Fibroblast of the aortic adventitia (primary cell): ENCODE measurements around the gene KCNA3. TPM values are rescaled to one million over a fixed set of nuclear protein-coding genes. Genes with fewer than 3 reads are reported as not detected.

Source experiments
- DNase-seq: peaks from one replicate; pipeline ENCODE4 v3.0.0-alpha.2; 2010; ENCODE audit warnings: low read depth
- H3K4me3 ChIP-seq: 2 replicates; pipeline ENCODE4 v1.5.1; 2011; ENCODE audit warnings: low read depth, mild to moderate bottlenecking, control low read depth, low read length, moderate library complexity
- total RNA-seq: library from RNA; depleted of rRNA; stranded (reverse); fragments of >200 nt; gene quantifications from 2 replicates; pipeline ENCODE4 v1.2.3, GENCODE V29; 2012; ENCODE audit warnings: low replicate concordance
- TF ChIP-seq, protein P1 (sequence below): IDR thresholded peaks from 2 replicates; pipeline ENCODE4 v1.5.1; 2011; ENCODE audit warnings: mild to moderate bottlenecking, low read length, control low read depth, inconsistent platforms; ENCODE audit not compliant: insufficient read depth

The KCNA3 gene
- total RNA-seq, 1 donor = under 0.01 TPM

DNA sequence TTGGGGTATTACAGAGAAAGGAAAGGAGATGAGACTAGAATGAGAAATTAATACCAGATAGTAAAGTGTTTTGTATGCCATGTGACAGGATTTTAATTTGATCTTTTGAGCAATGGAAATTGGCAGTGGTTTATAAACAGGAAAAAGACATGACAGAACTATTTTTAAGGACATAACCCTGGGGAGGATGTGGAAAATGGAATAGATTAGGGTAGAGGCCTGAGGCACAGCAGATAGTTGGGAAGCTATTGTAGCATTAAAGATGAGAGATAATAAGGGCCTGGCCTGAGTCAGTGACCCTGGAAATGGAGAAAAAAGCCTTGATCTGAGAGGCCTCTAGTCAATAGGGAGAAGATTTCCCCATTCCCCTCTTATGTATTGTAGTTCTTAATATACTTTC is 22.1 kb upstream of the KCNA3 start:
- TF ChIP-seq, protein P1, sequence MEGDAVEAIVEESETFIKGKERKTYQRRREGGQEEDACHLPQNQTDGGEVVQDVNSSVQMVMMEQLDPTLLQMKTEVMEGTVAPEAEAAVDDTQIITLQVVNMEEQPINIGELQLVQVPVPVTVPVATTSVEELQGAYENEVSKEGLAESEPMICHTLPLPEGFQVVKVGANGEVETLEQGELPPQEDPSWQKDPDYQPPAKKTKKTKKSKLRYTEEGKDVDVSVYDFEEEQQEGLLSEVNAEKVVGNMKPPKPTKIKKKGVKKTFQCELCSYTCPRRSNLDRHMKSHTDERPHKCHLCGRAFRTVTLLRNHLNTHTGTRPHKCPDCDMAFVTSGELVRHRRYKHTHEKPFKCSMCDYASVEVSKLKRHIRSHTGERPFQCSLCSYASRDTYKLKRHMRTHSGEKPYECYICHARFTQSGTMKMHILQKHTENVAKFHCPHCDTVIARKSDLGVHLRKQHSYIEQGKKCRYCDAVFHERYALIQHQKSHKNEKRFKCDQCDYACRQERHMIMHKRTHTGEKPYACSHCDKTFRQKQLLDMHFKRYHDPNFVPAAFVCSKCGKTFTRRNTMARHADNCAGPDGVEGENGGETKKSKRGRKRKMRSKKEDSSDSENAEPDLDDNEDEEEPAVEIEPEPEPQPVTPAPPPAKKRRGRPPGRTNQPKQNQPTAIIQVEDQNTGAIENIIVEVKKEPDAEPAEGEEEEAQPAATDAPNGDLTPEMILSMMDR = no peak
- no peak for DNase-seq
- H3K4me3 ChIP-seq = no peak overlapping the region

DNA sequence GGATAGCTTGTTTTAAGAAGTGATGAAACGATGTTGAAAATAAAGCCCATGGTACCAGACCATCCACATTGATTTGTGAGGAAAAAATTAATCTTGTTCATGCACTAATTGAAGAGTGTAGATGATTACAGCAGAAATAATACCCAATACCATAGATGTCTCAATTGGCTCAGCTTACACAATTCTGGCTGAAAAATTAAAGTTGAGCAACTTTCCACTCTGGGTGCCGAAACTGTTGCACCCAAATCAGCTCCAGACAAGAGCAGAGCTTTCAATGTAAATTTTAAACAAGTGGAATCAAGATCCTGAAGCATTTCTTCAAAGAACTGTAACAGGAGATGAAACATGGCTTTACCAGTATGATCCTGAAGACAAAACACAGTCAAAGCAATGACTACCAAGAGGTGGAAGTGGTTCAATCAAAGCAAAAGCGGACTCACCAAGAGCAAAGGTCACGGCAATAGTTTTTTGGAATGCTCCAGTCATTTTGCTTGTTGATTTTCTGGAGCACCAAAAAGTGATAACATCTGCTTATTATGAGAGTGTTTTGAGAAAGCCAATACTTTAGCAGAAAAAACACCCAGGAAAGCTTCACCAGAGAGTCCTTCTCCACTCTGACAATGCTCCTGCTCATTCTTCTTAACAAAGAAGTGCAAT is 16.1 kb upstream of the KCNA3 start:
- no peak for DNase-seq
- TF ChIP-seq, protein P1 = no peak

DNA sequence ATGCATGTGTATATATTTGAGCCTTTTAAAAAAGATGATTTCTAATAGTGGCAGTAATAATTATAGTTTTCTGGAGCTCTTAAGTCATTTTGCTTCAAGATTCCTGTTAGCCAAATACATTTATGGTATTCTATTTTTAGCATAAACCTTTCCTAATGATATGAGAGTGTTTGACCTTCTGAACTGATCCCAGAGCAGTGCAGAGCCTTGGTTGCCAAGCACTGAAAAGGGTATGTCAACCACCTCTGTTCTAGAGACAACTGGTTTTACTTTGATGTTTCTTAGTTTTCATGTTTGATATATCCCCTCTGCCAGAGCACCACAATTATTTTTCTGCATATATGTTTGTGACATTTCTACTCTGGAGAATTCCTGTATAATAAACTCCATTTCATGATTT is 15.1 kb upstream of the KCNA3 start:
- H3K4me3 ChIP-seq = no peak overlapping the region
- TF ChIP-seq, protein P1 = no peak
- DNase-seq = no peak

More for the DNA sequence above, 16.1 kb upstream of the KCNA3 start:
- H3K4me3 ChIP-seq = no peak overlapping the region

DNA sequence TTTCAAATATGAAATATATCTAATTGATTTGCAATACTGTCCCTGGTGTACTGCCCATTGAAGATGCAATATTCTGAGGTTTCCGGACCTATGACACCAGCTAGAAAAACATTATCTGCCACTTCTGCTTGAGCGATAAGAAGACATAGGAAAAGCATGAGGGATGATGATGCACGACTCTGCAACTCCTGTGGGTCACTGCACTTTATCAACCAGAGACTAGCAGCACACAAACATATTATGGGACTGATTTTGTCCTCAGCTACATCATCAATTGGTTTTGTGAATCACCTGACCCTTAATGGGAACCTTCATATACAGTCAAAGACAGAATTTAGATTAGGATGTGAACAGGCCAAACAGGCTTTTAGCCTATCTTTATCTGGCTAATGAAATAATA is 13.8 kb upstream of the KCNA3 start:
- no peak overlapping the region for H3K4me3 ChIP-seq
- TF ChIP-seq, protein P1 = no peak
- DNase-seq = no peak

DNA sequence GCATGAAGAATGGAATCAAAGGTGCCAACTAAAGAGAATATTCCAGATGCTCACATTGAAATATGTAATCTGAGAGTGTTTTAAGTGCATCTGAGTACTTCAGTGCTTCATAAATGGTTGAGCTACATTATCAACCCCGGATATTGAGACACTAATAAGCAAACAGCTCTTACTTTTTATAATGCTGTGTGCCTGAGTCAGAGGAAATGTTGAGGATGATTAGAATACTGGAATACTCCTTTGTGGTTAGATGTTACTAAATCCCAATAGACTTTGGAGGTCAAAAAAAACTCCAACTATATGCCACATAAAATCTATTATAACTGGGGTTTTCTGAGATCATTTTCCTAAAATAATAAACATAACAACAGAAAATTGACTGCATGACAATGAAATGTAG is 12.5 kb upstream of the KCNA3 start:
- H3K4me3 ChIP-seq = no peak overlapping the region
- peak; percentile 17 for DNase-seq
- TF ChIP-seq, protein P1 = no peak

DNA sequence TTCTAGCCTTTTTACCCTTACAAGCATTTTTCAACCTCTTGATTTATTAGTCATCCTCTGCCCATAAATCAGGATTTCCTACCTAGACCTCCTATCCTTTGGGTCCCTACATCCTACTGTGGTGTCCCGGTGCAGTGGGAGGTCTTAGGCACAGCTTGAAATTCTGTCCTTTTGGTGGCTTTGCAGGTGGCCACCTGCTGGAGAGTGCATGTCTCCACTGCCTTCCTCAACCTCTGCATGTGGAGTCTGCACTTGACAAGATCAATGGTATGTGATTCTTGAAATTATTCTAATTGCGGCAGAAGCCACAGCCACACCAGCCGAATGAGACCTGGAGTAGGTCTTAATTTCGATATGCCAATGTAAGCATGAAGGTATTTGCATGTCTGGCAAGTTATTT is 11.4 kb upstream of the KCNA3 start:
- no peak for DNase-seq
- no peak overlapping the region for H3K4me3 ChIP-seq
- TF ChIP-seq, protein P1 = no peak

DNA sequence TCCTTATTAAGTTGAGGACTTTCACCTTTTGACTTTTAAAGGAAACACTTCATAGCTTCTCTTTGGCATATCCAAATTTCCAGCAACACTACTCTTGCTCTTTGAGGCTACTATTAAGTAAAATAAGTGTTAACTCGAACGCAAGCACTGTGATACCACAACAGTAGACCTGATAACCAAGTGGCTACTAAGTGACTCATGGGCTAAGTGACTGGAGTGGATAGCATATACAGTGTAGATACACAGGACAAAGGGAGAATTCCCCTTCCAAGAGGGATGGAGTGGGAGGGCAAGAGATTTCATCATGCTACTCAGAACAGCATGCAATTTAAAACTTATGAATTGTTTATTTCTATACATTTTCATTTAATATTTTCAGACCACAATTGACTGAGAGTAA is 9.8 kb upstream of the KCNA3 start:
- DNase-seq = no peak
- TF ChIP-seq, protein P1 = no peak
- H3K4me3 ChIP-seq = no peak overlapping the region
